GM12878 (cell line): Measurements from ENCODE around the gene CEACAM5. TPM values are rescaled to one million over a fixed set of nuclear protein-coding genes. Genes with fewer than 3 reads are reported as not detected.

Experiments
- ATAC-seq: fragments of 200-7000 bp; cut with Tn5 transposase; 3 replicates; pipeline ENCODE4 v1.9.1; 2020; ENCODE audit warnings: mild to moderate bottlenecking, moderate library complexity
- BruUV-seq: library from RNA; stranded (reverse); fragments of 400-500 nt; replicated peaks from 2 replicates; lab custom pipeline; 2021; lab: Mats Ljungman, UMichigan
- CTCF ChIA-PET: fragments of 300-600 bp; sonication (Branson Sonifier 250); formaldehyde crosslinking; extraction: SDS; loops from one replicate; lab custom pipeline; 2021; ENCODE audit warnings: inconsistent platforms; lab: Yijun Ruan, JAX
- POLR2A ChIA-PET: fragments of 350-600 bp; formaldehyde crosslinking; extraction: SDS; loops from one replicate; lab custom pipeline; 2021; ENCODE audit warnings: inconsistent platforms; lab: Charles Lee
- RAD21 ChIA-PET: fragments of 300-600 bp; sonication (Branson Sonifier 250); formaldehyde crosslinking; loops from one replicate; lab custom pipeline; 2023; ENCODE audit warnings: antibody characterized with exemption; ENCODE audit not compliant: unreplicated experiment; lab: Charles Lee
- SMC1A ChIA-PET: fragments of 300-600 bp; sonication (Branson Sonifier 250); formaldehyde crosslinking; loops from one replicate; lab custom pipeline; 2023; ENCODE audit not compliant: unreplicated experiment, uncharacterized antibody; lab: Charles Lee
- DNase-seq: peaks from one replicate; pipeline ENCODE4 v3.0.0-alpha.2; 2011; ENCODE audit warnings: low read depth, low spot score
- FAIRE-seq: peaks from 3 replicates; lab custom pipeline; 2011; peaks lifted over from hg19 to GRCh38; lab: Jason Lieb, UNC
- H2AFZ ChIP-seq: 2 replicates; pipeline ENCODE4 v1.6.0; 2011; ENCODE audit warnings: low read depth, low read length, control low read depth; ENCODE audit not compliant: control insufficient read depth
- H3K27ac ChIP-seq: 2 replicates; pipeline ENCODE4 v1.5.1; 2011; ENCODE audit warnings: control low read depth; ENCODE audit not compliant: control insufficient read depth, insufficient read depth
- H3K27me3 ChIP-seq, 2 experiments: replicated peaks in 1 of 2; 2 replicates each; pipeline versions ENCODE4 v1.6.0 to v1.6.1; 2011; ENCODE audit warnings: low read length in 1 of 2; ENCODE audit not compliant: control insufficient read depth in 2 of 2, insufficient read depth in 2 of 2
- H3K36me3 ChIP-seq, 2 experiments: 2 replicates each; pipeline ENCODE4 v1.5.1; 2011; ENCODE audit warnings: low read length in 1 of 2; ENCODE audit not compliant: control insufficient read depth in 2 of 2, insufficient read depth in 2 of 2
- H3K4me1 ChIP-seq: 2 replicates; pipeline ENCODE4 v1.6.1; 2011; ENCODE audit warnings: mild to moderate bottlenecking, low read length, moderate library complexity, mixed read lengths; ENCODE audit not compliant: control insufficient read depth, insufficient read depth
- H3K4me2 ChIP-seq: 2 replicates; pipeline ENCODE4 v1.6.0; 2011; ENCODE audit warnings: control low read depth; ENCODE audit not compliant: control insufficient read depth, insufficient read depth
- H3K4me3 ChIP-seq: fragments of 200-600 bp; sonication (generic); 2 replicates; pipeline ENCODE4 v1.5.1; 2016
- H3K79me2 ChIP-seq: 2 replicates; pipeline ENCODE4 v1.6.0; 2011; ENCODE audit warnings: low read length; ENCODE audit not compliant: control insufficient read depth, insufficient read depth
- H3K9ac ChIP-seq: 2 replicates; pipeline ENCODE4 v1.8.0; 2011; ENCODE audit warnings: low read length, control low read depth, mixed read lengths; ENCODE audit not compliant: control insufficient read depth, insufficient read depth
- H3K9me3 ChIP-seq: replicated peaks from 3 replicates; pipeline ENCODE4 v1.5.1; 2011; ENCODE audit warnings: mild to moderate bottlenecking, low read length; ENCODE audit not compliant: control insufficient read depth, insufficient read depth
- H4K20me1 ChIP-seq: 2 replicates; pipeline ENCODE4 v1.6.0; 2011; ENCODE audit not compliant: control insufficient read depth, insufficient read depth
- CBX3 ChIP-seq: fragments of 200-600 bp; sonication (generic); IDR thresholded peaks from 2 replicates; pipeline ENCODE4 v1.6.1; 2016; ENCODE audit warnings: low read depth, borderline replicate concordance
- ETV6 ChIP-seq, 2 experiments: fragments of 450-650 bp in 1 of 2; IDR thresholded peaks in 1 of 2; conservative IDR thresholded peaks in 1 of 2; 2 replicates each; pipeline ENCODE4 v1.6.1; 2014; ENCODE audit warnings: antibody characterized with exemption in 1 of 2, borderline replicate concordance in 1 of 2, low read depth in 1 of 2, mild to moderate bottlenecking in 1 of 2, moderate library complexity in 1 of 2
- HDAC2 ChIP-seq: fragments of 200-600 bp; sonication (generic); IDR thresholded peaks from 2 replicates; pipeline ENCODE4 v1.6.1; 2017
- IKZF1 ChIP-seq: fragments of 450-650 bp; conservative IDR thresholded peaks from 2 replicates; pipeline ENCODE4 v1.6.1; 2017; ENCODE audit warnings: antibody characterized with exemption, mild to moderate bottlenecking
- MEF2A ChIP-seq: IDR thresholded peaks from 2 replicates; pipeline ENCODE4 v1.6.1; 2011; ENCODE audit warnings: low read depth, mild to moderate bottlenecking, low read length, moderate library complexity; ENCODE audit not compliant: insufficient read depth
- NR2C2 ChIP-seq: IDR thresholded peaks from 2 replicates; pipeline ENCODE4 v1.6.1; 2011; ENCODE audit warnings: borderline replicate concordance, low read depth; ENCODE audit not compliant: control insufficient read depth, insufficient read length
- PAX8 ChIP-seq: fragments of 450-650 bp; IDR thresholded peaks from 2 replicates; pipeline ENCODE4 v1.6.1; 2017; ENCODE audit warnings: mild to moderate bottlenecking, moderate library complexity
- PML ChIP-seq: IDR thresholded peaks from 2 replicates; pipeline ENCODE4 v1.6.1; 2012; ENCODE audit warnings: low read length, inconsistent platforms
- RBBP5 ChIP-seq: fragments of 200-600 bp; sonication (generic); conservative IDR thresholded peaks from 2 replicates; pipeline ENCODE4 v1.6.1; 2016
- TCF7 ChIP-seq: IDR thresholded peaks from 2 replicates; pipeline ENCODE4 v1.6.1; 2014; ENCODE audit warnings: antibody characterized with exemption, borderline replicate concordance
- YBX1 ChIP-seq: fragments of 450-650 bp; IDR thresholded peaks from 2 replicates; pipeline ENCODE4 v1.6.1; 2016; ENCODE audit warnings: antibody characterized with exemption
- ZNF217 ChIP-seq: fragments of 450-650 bp; IDR thresholded peaks from 2 replicates; pipeline ENCODE4 v1.6.1; 2017; ENCODE audit warnings: antibody characterized with exemption, mild to moderate bottlenecking
- ZNF384 ChIP-seq: IDR thresholded peaks from 2 replicates; pipeline ENCODE4 v1.6.1; 2012; ENCODE audit warnings: low read depth, mild to moderate bottlenecking, low read length, improper control_type of control experiment, borderline replicate concordance
- WGBS: methylation state at CpG from one replicate; pipeline ENCODE4 v1.1.6; 2016; ENCODE audit warnings: low lambda C conversion rate; ENCODE audit not compliant: insufficient replicate concordance, insufficient coverage; ENCODE audit errors: missing lambda C conversion rate; 5-methylcytosine and 5-hydroxymethylcytosine counted together
- in situ Hi-C: fragments of 300-500 bp; cut with MboI; formaldehyde crosslinking; loops from 9 replicates; pipeline ENCODE4 v1.14.3; 2018; ENCODE audit warnings: mixed read lengths
- intact Hi-C: fragments of 100-400 bp; cut with micrococcal nuclease; formaldehyde crosslinking; loops from one replicate; pipeline ENCODE4 v1.14.2; 2022; ENCODE audit not compliant: unreplicated experiment
- polyA plus RNA-seq, 11 experiments: library from polyadenylated mRNA; depleted of rRNA in 4 of 11; unstranded in 6 of 11; stranded (reverse) in 5 of 11; fragments of >200 nt; fragmentation: Nextera tagmentation in 4 of 11; fragmentation: Illumina TruSeq in 1 of 11; extraction: Ambion mirVana in 4 of 11; extraction: Trizol in 1 of 11; gene quantifications; 1 replicate in 1 of 11; 2 replicates in 10 of 11; pipeline versions ENCODE4 v1.2.1 to v1.2.3, GENCODE V29; 2011 to 2016; ENCODE audit warnings: inconsistent platforms in 2 of 11, missing spikeins in 2 of 11, low read depth in 1 of 11
- total RNA-seq, 4 experiments: library from RNA; depleted of rRNA in 3 of 4; stranded (reverse); fragments of >200 nt in 3 of 4; fragmentation: Illumina TruSeq in 1 of 4; extraction: Trizol in 1 of 4; gene quantifications; 2 replicates each; pipeline versions ENCODE4 v1.2.1 to v1.2.3, GENCODE V29; 2013 to 2021
- TF ChIP-seq, protein P1 (sequence below): fragments of 450-650 bp; IDR thresholded peaks from 2 replicates; pipeline ENCODE4 v1.6.1; 2017; ENCODE audit warnings: mild to moderate bottlenecking, moderate library complexity
- TF ChIP-seq, protein P2 (sequence below): IDR thresholded peaks from 2 replicates; pipeline ENCODE4 v1.6.1; 2012; ENCODE audit warnings: improper control_type of control experiment, low read depth, low read length; ENCODE audit not compliant: insufficient replicate concordance
- TF ChIP-seq, protein P3 (sequence below): IDR thresholded peaks from 2 replicates; pipeline ENCODE4 v1.6.1; 2012; ENCODE audit warnings: low read depth, low read length, improper control_type of control experiment

The CEACAM5 gene
- total and polyA plus RNA-seq, 10 of the 15 experiments (the other 5 are each of a cell fraction or from before 2014, with no cell fraction given), result 0.38 TPM; not detected in 9

DNA sequence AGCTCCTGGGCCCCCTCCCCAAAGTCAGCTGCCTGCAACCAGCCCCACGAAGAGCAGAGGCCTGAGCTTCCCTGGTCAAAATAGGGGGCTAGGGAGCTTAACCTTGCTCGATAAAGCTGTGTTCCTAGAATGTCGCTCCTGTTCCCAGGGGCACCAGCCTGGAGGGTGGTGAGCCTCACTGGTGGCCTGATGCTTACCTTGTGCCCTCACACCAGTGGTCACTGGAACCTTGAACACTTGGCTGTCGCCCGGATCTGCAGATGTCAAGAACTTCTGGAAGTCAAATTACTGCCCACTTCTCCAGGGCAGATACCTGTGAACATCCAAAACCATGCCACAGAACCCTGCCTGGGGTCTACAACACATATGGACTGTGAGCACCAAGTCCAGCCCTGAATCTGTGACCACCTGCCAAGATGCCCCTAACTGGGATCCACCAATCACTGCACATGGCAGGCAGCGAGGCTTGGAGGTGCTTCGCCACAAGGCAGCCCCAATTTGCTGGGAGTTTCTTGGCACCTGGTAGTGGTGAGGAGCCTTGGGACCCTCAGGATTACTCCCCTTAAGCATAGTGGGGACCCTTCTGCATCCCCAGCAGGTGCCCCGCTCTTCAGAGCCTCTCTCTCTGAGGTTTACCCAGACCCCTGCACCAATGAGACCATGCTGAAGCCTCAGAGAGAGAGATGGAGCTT is 4.7 kb upstream of the CEACAM5 start:
- Histone ChIP-seq H3K27ac (no peak overlapping the region), H3K79me2 (no peaks in the 10 kb centered on the region), H3K4me1 (no peaks in the 10 kb centered on the region), H4K20me1 (no peaks in the 10 kb centered on the region), H3K9ac (no peak overlapping the region), H3K36me3 (no peaks in the 10 kb centered on the region), H2AFZ (no peak overlapping the region), H3K4me3 (no peak overlapping the region), H3K9me3 (no peaks in the 10 kb centered on the region), H3K27me3 (peaks cover 2 to 3% of the 10 kb centered on the region in 2 experiments; a peak in 3 of 4 replicates), H3K4me2 (no peak overlapping the region)
- POLR2A ChIA-PET, result no interaction called here
- no peak for DNase-seq
- 19% methylated on average over 8 of the region's 8 CpGs for WGBS
- no TSS peak for BruUV-seq
- SMC1A ChIA-PET, result no interaction called here
- no peak for ATAC-seq
- RAD21 ChIA-PET, result interaction anchor here (1.5 kb wide), 1 partner anchor 15 kb away, joined by 3 read pairs; the partner anchor contains the start of gene CEACAM7
- TF ChIP-seq ZNF217 (no peak), NR2C2 (no peak), HDAC2 (no peak), YBX1 (no peak), CBX3 (no peak), PML (no peak), IKZF1 (no peak), ZNF384 (no peak), TCF7 (no peak), MEF2A (no peak), PAX8 (no peak), ETV6 (conservative IDR thresholded peaks at IDR 0.05 in 1 of 2, IDR thresholded peaks at IDR 0.05 in 1 of 2; ENCODE audit: borderline replicate concordance in 1 of 2, low read depth in 1 of 2) (no peak), RBBP5 (no peak)
- TF ChIP-seq, protein P1, sequence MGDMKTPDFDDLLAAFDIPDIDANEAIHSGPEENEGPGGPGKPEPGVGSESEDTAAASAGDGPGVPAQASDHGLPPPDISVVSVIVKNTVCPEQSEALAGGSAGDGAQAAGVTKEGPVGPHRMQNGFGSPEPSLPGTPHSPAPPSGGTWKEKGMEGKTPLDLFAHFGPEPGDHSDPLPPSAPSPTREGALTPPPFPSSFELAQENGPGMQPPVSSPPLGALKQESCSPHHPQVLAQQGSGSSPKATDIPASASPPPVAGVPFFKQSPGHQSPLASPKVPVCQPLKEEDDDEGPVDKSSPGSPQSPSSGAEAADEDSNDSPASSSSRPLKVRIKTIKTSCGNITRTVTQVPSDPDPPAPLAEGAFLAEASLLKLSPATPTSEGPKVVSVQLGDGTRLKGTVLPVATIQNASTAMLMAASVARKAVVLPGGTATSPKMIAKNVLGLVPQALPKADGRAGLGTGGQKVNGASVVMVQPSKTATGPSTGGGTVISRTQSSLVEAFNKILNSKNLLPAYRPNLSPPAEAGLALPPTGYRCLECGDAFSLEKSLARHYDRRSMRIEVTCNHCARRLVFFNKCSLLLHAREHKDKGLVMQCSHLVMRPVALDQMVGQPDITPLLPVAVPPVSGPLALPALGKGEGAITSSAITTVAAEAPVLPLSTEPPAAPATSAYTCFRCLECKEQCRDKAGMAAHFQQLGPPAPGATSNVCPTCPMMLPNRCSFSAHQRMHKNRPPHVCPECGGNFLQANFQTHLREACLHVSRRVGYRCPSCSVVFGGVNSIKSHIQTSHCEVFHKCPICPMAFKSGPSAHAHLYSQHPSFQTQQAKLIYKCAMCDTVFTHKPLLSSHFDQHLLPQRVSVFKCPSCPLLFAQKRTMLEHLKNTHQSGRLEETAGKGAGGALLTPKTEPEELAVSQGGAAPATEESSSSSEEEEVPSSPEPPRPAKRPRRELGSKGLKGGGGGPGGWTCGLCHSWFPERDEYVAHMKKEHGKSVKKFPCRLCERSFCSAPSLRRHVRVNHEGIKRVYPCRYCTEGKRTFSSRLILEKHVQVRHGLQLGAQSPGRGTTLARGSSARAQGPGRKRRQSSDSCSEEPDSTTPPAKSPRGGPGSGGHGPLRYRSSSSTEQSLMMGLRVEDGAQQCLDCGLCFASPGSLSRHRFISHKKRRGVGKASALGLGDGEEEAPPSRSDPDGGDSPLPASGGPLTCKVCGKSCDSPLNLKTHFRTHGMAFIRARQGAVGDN, result no peak
- TF ChIP-seq, protein P2, sequence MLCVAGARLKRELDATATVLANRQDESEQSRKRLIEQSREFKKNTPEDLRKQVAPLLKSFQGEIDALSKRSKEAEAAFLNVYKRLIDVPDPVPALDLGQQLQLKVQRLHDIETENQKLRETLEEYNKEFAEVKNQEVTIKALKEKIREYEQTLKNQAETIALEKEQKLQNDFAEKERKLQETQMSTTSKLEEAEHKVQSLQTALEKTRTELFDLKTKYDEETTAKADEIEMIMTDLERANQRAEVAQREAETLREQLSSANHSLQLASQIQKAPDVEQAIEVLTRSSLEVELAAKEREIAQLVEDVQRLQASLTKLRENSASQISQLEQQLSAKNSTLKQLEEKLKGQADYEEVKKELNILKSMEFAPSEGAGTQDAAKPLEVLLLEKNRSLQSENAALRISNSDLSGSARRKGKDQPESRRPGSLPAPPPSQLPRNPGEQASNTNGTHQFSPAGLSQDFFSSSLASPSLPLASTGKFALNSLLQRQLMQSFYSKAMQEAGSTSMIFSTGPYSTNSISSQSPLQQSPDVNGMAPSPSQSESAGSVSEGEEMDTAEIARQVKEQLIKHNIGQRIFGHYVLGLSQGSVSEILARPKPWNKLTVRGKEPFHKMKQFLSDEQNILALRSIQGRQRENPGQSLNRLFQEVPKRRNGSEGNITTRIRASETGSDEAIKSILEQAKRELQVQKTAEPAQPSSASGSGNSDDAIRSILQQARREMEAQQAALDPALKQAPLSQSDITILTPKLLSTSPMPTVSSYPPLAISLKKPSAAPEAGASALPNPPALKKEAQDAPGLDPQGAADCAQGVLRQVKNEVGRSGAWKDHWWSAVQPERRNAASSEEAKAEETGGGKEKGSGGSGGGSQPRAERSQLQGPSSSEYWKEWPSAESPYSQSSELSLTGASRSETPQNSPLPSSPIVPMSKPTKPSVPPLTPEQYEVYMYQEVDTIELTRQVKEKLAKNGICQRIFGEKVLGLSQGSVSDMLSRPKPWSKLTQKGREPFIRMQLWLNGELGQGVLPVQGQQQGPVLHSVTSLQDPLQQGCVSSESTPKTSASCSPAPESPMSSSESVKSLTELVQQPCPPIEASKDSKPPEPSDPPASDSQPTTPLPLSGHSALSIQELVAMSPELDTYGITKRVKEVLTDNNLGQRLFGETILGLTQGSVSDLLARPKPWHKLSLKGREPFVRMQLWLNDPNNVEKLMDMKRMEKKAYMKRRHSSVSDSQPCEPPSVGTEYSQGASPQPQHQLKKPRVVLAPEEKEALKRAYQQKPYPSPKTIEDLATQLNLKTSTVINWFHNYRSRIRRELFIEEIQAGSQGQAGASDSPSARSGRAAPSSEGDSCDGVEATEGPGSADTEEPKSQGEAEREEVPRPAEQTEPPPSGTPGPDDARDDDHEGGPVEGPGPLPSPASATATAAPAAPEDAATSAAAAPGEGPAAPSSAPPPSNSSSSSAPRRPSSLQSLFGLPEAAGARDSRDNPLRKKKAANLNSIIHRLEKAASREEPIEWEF, result no peak
- TF ChIP-seq, protein P3, sequence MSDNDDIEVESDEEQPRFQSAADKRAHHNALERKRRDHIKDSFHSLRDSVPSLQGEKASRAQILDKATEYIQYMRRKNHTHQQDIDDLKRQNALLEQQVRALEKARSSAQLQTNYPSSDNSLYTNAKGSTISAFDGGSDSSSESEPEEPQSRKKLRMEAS, result no peak
- CTCF ChIA-PET, result no interaction called here
- in situ Hi-C loops (no loop called here), intact Hi-C loops (no loop called here)
- FAIRE-seq, result no peak
